HCT116 (cell line): ENCODE measurements around the gene SEMA3E. TPM values are rescaled to one million over a fixed set of nuclear protein-coding genes. Genes with fewer than 3 reads are reported as not detected.

ENCODE experiments used
- ATAC-seq: fragments of 200-7000 bp; cut with Tn5 transposase; 2 replicates; pipeline ENCODE4 v1.9.1; 2020; ENCODE audit warnings: mild to moderate bottlenecking, moderate library complexity
- BruUV-seq: library from RNA; stranded (reverse); fragments of 400-500 nt; replicated peaks from 2 replicates; lab custom pipeline; 2021; lab: Mats Ljungman, UMichigan
- CTCF ChIA-PET: fragments of 300-600 bp; sonication (Branson Sonifier 250); formaldehyde crosslinking; loops from one replicate; lab custom pipeline; 2021; ENCODE audit warnings: antibody characterized with exemption; lab: Charles Lee
- POLR2A ChIA-PET: fragments of 300-600, 350-600 bp; sonication (Branson Sonifier 250); formaldehyde crosslinking; loops from one replicate; lab custom pipeline; 2021; ENCODE audit warnings: antibody characterized with exemption; lab: Charles Lee
- RAD21 ChIA-PET, 2 experiments: fragments of 300-600 bp; sonication (Branson Sonifier 250); formaldehyde crosslinking; loops; one replicate each; lab custom pipeline; 2023; ENCODE audit warnings: low total read pairs in 2 of 2; ENCODE audit not compliant: uncharacterized antibody in 2 of 2, unreplicated experiment in 2 of 2, low non-redundant PET in 1 of 2; lab: Charles Lee
- DNase-seq: peaks from one replicate; pipeline ENCODE4 v3.0.0-alpha.2; 2010; ENCODE audit warnings: low read depth, low spot score
- H2AFZ ChIP-seq: fragments of 200-600 bp; shearing (Covaris generic), sonication (generic); 2 replicates; pipeline ENCODE4 v1.6.1; 2017; ENCODE audit warnings: low read depth, mixed run types, mixed read lengths, antibody characterized with exemption, low read length; ENCODE audit not compliant: poor library complexity, severe bottlenecking
- H3K27ac ChIP-seq: 2 replicates; pipeline ENCODE4 v1.5.1; 2012; ENCODE audit warnings: low read depth, low read length
- H3K27me3 ChIP-seq: fragments of 200-600 bp; sonication (generic); 2 replicates; pipeline ENCODE4 v1.6.1; 2016; ENCODE audit warnings: mixed run types, low read length, mixed read lengths; ENCODE audit not compliant: insufficient read depth
- H3K36me3 ChIP-seq, 2 experiments: fragments of 200-500 bp in 1 of 2; fragments of 200-600 bp in 1 of 2; sonication (Bioruptor generic) in 1 of 2; sonication (generic) in 1 of 2; 2 replicates each; pipeline versions ENCODE4 v1.5.1 to v1.6.1; 2014 to 2016; ENCODE audit warnings: low read length in 2 of 2, inconsistent platforms in 1 of 2, mixed read lengths in 1 of 2, mixed run types in 1 of 2; ENCODE audit not compliant: insufficient read depth in 2 of 2, control insufficient read depth in 1 of 2
- H3K4me1 ChIP-seq, 2 experiments: fragments of 200-600 bp in 1 of 2; sonication (generic) in 1 of 2; 2 replicates each; pipeline versions ENCODE4 v1.5.1 to v1.6.1; 2012 to 2017; ENCODE audit warnings: low read length in 2 of 2, inconsistent platforms in 1 of 2, mild to moderate bottlenecking in 1 of 2, mixed read lengths in 1 of 2, mixed run types in 1 of 2, moderate library complexity in 1 of 2; ENCODE audit not compliant: insufficient read depth in 2 of 2, control insufficient read depth in 1 of 2
- H3K4me2 ChIP-seq: fragments of 200-600 bp; sonication (generic); 2 replicates; pipeline ENCODE4 v1.6.1; 2017; ENCODE audit warnings: mixed run types, low read length, mixed read lengths
- H3K4me3 ChIP-seq, 2 experiments: fragments of 200-600 bp in 1 of 2; sonication (generic) in 1 of 2; replicated peaks in 1 of 2; 2 replicates each; pipeline ENCODE4 v1.5.1; 2011 to 2016; ENCODE audit warnings: low read length in 2 of 2, control low read depth in 1 of 2, low read depth in 1 of 2, mild to moderate bottlenecking in 1 of 2, mixed read lengths in 1 of 2, mixed run types in 1 of 2
- H3K79me2 ChIP-seq: fragments of 200-600 bp; sonication (generic); 2 replicates; pipeline ENCODE4 v1.6.1; 2017; ENCODE audit warnings: mild to moderate bottlenecking, mixed run types, low read length, moderate library complexity, mixed read lengths; ENCODE audit not compliant: insufficient read depth
- H3K9ac ChIP-seq: fragments of 200-600 bp; sonication (generic); 2 replicates; pipeline ENCODE4 v1.6.1; 2016; ENCODE audit warnings: low read length, mixed read lengths
- H3K9me2 ChIP-seq: fragments of 200-600 bp; sonication (generic), shearing (Covaris generic); 2 replicates; pipeline ENCODE4 v1.6.1; 2017; ENCODE audit warnings: mixed run types, mild to moderate bottlenecking, moderate library complexity; ENCODE audit not compliant: insufficient read depth
- H3K9me3 ChIP-seq, 2 experiments: fragments of 200-500 bp in 1 of 2; fragments of 200-600 bp in 1 of 2; sonication (Bioruptor generic) in 1 of 2; sonication (generic) in 1 of 2; 2 replicates each; pipeline ENCODE4 v1.6.1; 2014 to 2017; ENCODE audit warnings: low read length in 2 of 2, mixed read lengths in 2 of 2, inconsistent platforms in 1 of 2, low read depth in 1 of 2, mild to moderate bottlenecking in 1 of 2, mixed run types in 1 of 2, moderate library complexity in 1 of 2; ENCODE audit not compliant: control insufficient read depth in 1 of 2, insufficient read depth in 1 of 2
- H4K20me1 ChIP-seq: fragments of 200-600 bp; sonication (generic), shearing (Covaris generic); 2 replicates; pipeline ENCODE4 v1.6.1; 2017; ENCODE audit warnings: mixed run types, mild to moderate bottlenecking, moderate library complexity; ENCODE audit not compliant: insufficient read depth
- CTCF ChIP-seq, 3 experiments: fragments of 200-600 bp in 1 of 3; sonication (generic) in 1 of 3; IDR thresholded peaks in 2 of 3; conservative IDR thresholded peaks in 1 of 3; 2 replicates each; pipeline ENCODE4 v1.5.1; 2012 to 2017; ENCODE audit warnings: low read depth in 2 of 3, low read length in 2 of 3, antibody characterized with exemption in 1 of 3, borderline replicate concordance in 1 of 3, control low read depth in 1 of 3, mild to moderate bottlenecking in 1 of 3, mixed read lengths in 1 of 3, mixed run types in 1 of 3, moderate library complexity in 1 of 3; ENCODE audit not compliant: insufficient read depth in 1 of 3
- EZH2phosphoT487 ChIP-seq: fragments of 200-600 bp; IDR thresholded peaks from 2 replicates; pipeline ENCODE4 v1.6.1; 2018; ENCODE audit warnings: antibody characterized with exemption, borderline replicate concordance
- FOSL1 ChIP-seq: IDR thresholded peaks from 2 replicates; pipeline ENCODE4 v1.6.1; 2012; ENCODE audit warnings: low read depth
- MAX ChIP-seq: IDR thresholded peaks from 2 replicates; pipeline ENCODE4 v1.6.1; 2012
- POLR2A ChIP-seq: IDR thresholded peaks from 2 replicates; pipeline ENCODE4 v1.7.0; 2011; ENCODE audit warnings: borderline replicate concordance; ENCODE audit not compliant: insufficient read depth, insufficient read length; ENCODE audit errors: extremely low read depth
- POLR2AphosphoS5 ChIP-seq: IDR thresholded peaks from 2 replicates; pipeline ENCODE4 v1.6.1; 2011; ENCODE audit warnings: mild to moderate bottlenecking, low read depth, low read length, moderate library complexity
- SIN3A ChIP-seq: IDR thresholded peaks from 2 replicates; pipeline ENCODE4 v1.6.1; 2012; ENCODE audit warnings: low read depth
- SP1 ChIP-seq: IDR thresholded peaks from 2 replicates; pipeline ENCODE4 v1.6.1; 2012; ENCODE audit warnings: low read depth
- SRF ChIP-seq: IDR thresholded peaks from 2 replicates; pipeline ENCODE4 v1.6.1; 2012; ENCODE audit warnings: low read depth
- TCF7L2 ChIP-seq: IDR thresholded peaks from 2 replicates; pipeline ENCODE4 v1.7.0; 2011; ENCODE audit warnings: borderline replicate concordance, inconsistent platforms; ENCODE audit not compliant: insufficient read depth, insufficient read length; ENCODE audit errors: extremely low read depth
- intact Hi-C: fragments of 100-400 bp; cut with micrococcal nuclease; formaldehyde crosslinking; loops from 2 replicates; pipeline ENCODE4 v1.10.0; 2022
- total RNA-seq: library from RNA; stranded (reverse); gene quantifications from one replicate; pipeline ENCODE4 v1.2.1, GENCODE V29; 2021; ENCODE audit not compliant: unreplicated experiment
- TF ChIP-seq, protein P1 (sequence below): IDR thresholded peaks from 2 replicates; pipeline ENCODE4 v1.6.1; 2012; ENCODE audit warnings: low read depth
- TF ChIP-seq, protein P2 (sequence below): IDR thresholded peaks from 2 replicates; pipeline ENCODE4 v1.6.1; 2012

Gene SEMA3E
- total RNA-seq, 1 experiment from 2014 or later = 1.6 TPM

- no peak for DNase-seq
- ChIA-PET RAD21 (no interaction called here), POLR2A (no interaction called here), CTCF (no interaction called here)
- H3K4me2 ChIP-seq = no peak overlapping the region
- H3K9me3 ChIP-seq = no peaks in the 10 kb centered on the region
- H3K9me2 ChIP-seq = no peaks in the 10 kb centered on the region
- H3K36me3 ChIP-seq = no peaks in the 10 kb centered on the region
- H2AFZ ChIP-seq = no peak overlapping the region
- H3K79me2 ChIP-seq = no peaks in the 10 kb centered on the region
- H4K20me1 ChIP-seq = no peaks in the 10 kb centered on the region
- TF ChIP-seq SRF = no peak
- TF ChIP-seq SIN3A = no peak
- TF ChIP-seq MAX = no peak
- no peak for TF ChIP-seq POLR2AphosphoS5
- TF ChIP-seq, protein P1, sequence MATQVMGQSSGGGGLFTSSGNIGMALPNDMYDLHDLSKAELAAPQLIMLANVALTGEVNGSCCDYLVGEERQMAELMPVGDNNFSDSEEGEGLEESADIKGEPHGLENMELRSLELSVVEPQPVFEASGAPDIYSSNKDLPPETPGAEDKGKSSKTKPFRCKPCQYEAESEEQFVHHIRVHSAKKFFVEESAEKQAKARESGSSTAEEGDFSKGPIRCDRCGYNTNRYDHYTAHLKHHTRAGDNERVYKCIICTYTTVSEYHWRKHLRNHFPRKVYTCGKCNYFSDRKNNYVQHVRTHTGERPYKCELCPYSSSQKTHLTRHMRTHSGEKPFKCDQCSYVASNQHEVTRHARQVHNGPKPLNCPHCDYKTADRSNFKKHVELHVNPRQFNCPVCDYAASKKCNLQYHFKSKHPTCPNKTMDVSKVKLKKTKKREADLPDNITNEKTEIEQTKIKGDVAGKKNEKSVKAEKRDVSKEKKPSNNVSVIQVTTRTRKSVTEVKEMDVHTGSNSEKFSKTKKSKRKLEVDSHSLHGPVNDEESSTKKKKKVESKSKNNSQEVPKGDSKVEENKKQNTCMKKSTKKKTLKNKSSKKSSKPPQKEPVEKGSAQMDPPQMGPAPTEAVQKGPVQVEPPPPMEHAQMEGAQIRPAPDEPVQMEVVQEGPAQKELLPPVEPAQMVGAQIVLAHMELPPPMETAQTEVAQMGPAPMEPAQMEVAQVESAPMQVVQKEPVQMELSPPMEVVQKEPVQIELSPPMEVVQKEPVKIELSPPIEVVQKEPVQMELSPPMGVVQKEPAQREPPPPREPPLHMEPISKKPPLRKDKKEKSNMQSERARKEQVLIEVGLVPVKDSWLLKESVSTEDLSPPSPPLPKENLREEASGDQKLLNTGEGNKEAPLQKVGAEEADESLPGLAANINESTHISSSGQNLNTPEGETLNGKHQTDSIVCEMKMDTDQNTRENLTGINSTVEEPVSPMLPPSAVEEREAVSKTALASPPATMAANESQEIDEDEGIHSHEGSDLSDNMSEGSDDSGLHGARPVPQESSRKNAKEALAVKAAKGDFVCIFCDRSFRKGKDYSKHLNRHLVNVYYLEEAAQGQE = no peak
- no peak for TF ChIP-seq POLR2A
- no peak for TF ChIP-seq TCF7L2
- TF ChIP-seq, protein P2, sequence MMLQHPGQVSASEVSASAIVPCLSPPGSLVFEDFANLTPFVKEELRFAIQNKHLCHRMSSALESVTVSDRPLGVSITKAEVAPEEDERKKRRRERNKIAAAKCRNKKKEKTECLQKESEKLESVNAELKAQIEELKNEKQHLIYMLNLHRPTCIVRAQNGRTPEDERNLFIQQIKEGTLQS = no peak
- TF ChIP-seq FOSL1 = no peak
- no peak for TF ChIP-seq SP1
- no peak for TF ChIP-seq CTCF (IDR thresholded peaks at IDR 0.05 in 2 of 3, conservative IDR thresholded peaks at IDR 0.05 in 1 of 3; ENCODE audit: borderline replicate concordance in 1 of 3, insufficient read depth in 1 of 3, low read depth in 2 of 3, low read length in 2 of 3)
- no peak for TF ChIP-seq EZH2phosphoT487
- no peaks in the 10 kb centered on the region for H3K27me3 ChIP-seq
- no TSS peak for BruUV-seq
- intact Hi-C loops = no loop called here
- no peak for ATAC-seq
- no peak overlapping the region for H3K4me3 ChIP-seq
- no peak overlapping the region for H3K9ac ChIP-seq
- H3K4me1 ChIP-seq = no peaks in the 10 kb centered on the region
- no peak overlapping the region for H3K27ac ChIP-seq
Observed at GRCh38 chr7:83691095-83691494, 42.2 kb upstream of the SEMA3E start.
